HEK293T (cell line): Measurements from ENCODE around the gene AP5Z1.
A peak's percentile ranks its signal among the peaks of the same experiment; 100 is the strongest.

Experiments used
- CTCF ChIA-PET: fragments of 350-600 bp; formaldehyde crosslinking; extraction: SDS; loops from one replicate; lab custom pipeline; 2021; ENCODE audit warnings: antibody characterized with exemption, inconsistent platforms; lab: Yijun Ruan, JAX
- POLR2A ChIA-PET: fragments of 350-600 bp; formaldehyde crosslinking; extraction: SDS; loops from one replicate; lab custom pipeline; 2020; ENCODE audit warnings: antibody characterized with exemption, inconsistent platforms; lab: Yijun Ruan, JAX
- DNase-seq: peaks from one replicate; pipeline ENCODE4 v3.0.0; 2012; ENCODE audit warnings: mixed read lengths; ENCODE audit errors: extremely low spot score
- ARNT ChIP-seq: fragments of 450-650 bp; IDR thresholded peaks from 2 replicates; pipeline ENCODE4 v1.6.1; 2017; ENCODE audit warnings: mild to moderate bottlenecking
- BHLHE40 ChIP-seq: fragments of 450-650 bp; IDR thresholded peaks from 2 replicates; pipeline ENCODE4 v1.6.1; 2016; ENCODE audit warnings: mild to moderate bottlenecking, moderate library complexity, borderline replicate concordance
- CTBP1 ChIP-seq: fragments of 450-650 bp; IDR thresholded peaks from 2 replicates; pipeline ENCODE4 v1.6.1; 2016; ENCODE audit warnings: borderline replicate concordance
- ELF4 ChIP-seq: fragments of 450-650 bp; IDR thresholded peaks from 2 replicates; pipeline ENCODE4 v1.6.1; 2017; ENCODE audit warnings: antibody characterized with exemption
- FOXA1 ChIP-seq: fragments of 450-650 bp; IDR thresholded peaks from 2 replicates; pipeline ENCODE4 v1.6.1; 2016; ENCODE audit warnings: mild to moderate bottlenecking
- FOXK2 ChIP-seq: fragments of 450-650 bp; IDR thresholded peaks from 2 replicates; pipeline ENCODE4 v1.6.1; 2016; ENCODE audit warnings: mild to moderate bottlenecking
- FOXM1 ChIP-seq: fragments of 450-650 bp; IDR thresholded peaks from 2 replicates; pipeline ENCODE4 v1.6.1; 2017; ENCODE audit warnings: mild to moderate bottlenecking, borderline replicate concordance
- HDGF ChIP-seq: fragments of 450-650 bp; IDR thresholded peaks from 2 replicates; pipeline ENCODE4 v1.6.1; 2017; ENCODE audit warnings: antibody characterized with exemption, borderline replicate concordance
- L3MBTL2 ChIP-seq: fragments of 450-650 bp; conservative IDR thresholded peaks from 2 replicates; pipeline ENCODE4 v1.6.1; 2016; ENCODE audit warnings: mild to moderate bottlenecking
- LEF1 ChIP-seq: fragments of 450-650 bp; IDR thresholded peaks from 2 replicates; pipeline ENCODE4 v1.6.1; 2017; ENCODE audit warnings: mild to moderate bottlenecking, borderline replicate concordance
- NFRKB ChIP-seq: fragments of 450-650 bp; IDR thresholded peaks from 2 replicates; pipeline ENCODE4 v1.6.1; 2016; ENCODE audit warnings: mild to moderate bottlenecking, moderate library complexity
- PKNOX1 ChIP-seq: fragments of 450-650 bp; IDR thresholded peaks from 2 replicates; pipeline ENCODE4 v1.6.1; 2016
- SP1 ChIP-seq: fragments of 450-650 bp; IDR thresholded peaks from 2 replicates; pipeline ENCODE4 v1.6.1; 2017
- SUZ12 ChIP-seq: fragments of 450-650 bp; IDR thresholded peaks from 2 replicates; pipeline ENCODE4 v1.6.1; 2016; ENCODE audit warnings: mild to moderate bottlenecking
- TARDBP ChIP-seq: fragments of 450-650 bp; IDR thresholded peaks from 2 replicates; pipeline ENCODE4 v1.6.1; 2016
- ZNF384 ChIP-seq: fragments of 450-650 bp; IDR thresholded peaks from 2 replicates; pipeline ENCODE4 v1.6.1; 2016

The AP5Z1 gene

GRCh38 chr7:4835398-4836205, 60.2 kb downstream of the AP5Z1 start:
- POLR2A ChIA-PET: no interaction called here
- CTCF ChIA-PET: interaction anchor here (0.6 kb wide), 1 partner anchor 10 kb away, joined by 4 read pairs; no protein-coding TSS in a partner anchor
- TF ChIP-seq NFRKB (no peak), SUZ12 (no peak), FOXM1 (no peak), LEF1 (no peak), FOXK2 (no peak), HDGF (no peak), ZNF384 (no peak)
- no peak for DNase-seq

GRCh38 chr7:4836206-4836661, 60.8 kb downstream of the AP5Z1 start:
- no peak for TF ChIP-seq FOXM1
- TF ChIP-seq L3MBTL2: no peak
- no peak for TF ChIP-seq FOXK2
- no peak for TF ChIP-seq NFRKB
- TF ChIP-seq BHLHE40: no peak
- TF ChIP-seq TARDBP: no peak
- TF ChIP-seq PKNOX1: no peak
- no peak for TF ChIP-seq ZNF384
- TF ChIP-seq SUZ12: no peak
- no peak for TF ChIP-seq LEF1
- no peak for TF ChIP-seq CTBP1
- no peak for TF ChIP-seq HDGF
- TF ChIP-seq SP1: no peak
- no peak for TF ChIP-seq FOXA1
- TF ChIP-seq ELF4: no peak
- no peak for TF ChIP-seq ARNT
- no peak for DNase-seq
- ChIA-PET CTCF (interaction anchor here (0.6 kb wide), 1 partner anchor 11 kb away, joined by 4 read pairs; no protein-coding TSS in a partner anchor), POLR2A (no interaction called here)

GRCh38 chr7:4837041-4837802, 61.8 kb downstream of the AP5Z1 start:
- ChIA-PET CTCF (no interaction called here), POLR2A (no interaction called here)

GRCh38 chr7:4837803-4838625, 62.6 kb downstream of the AP5Z1 start:
- TF ChIP-seq ARNT: no peak
- no peak for TF ChIP-seq FOXK2
- TF ChIP-seq ELF4: no peak
- POLR2A ChIA-PET: no interaction called here
- CTCF ChIA-PET: no interaction called here
- peak; percentile 50 for DNase-seq

More at GRCh38 chr7:4837041-4837802, 61.8 kb downstream of the AP5Z1 start:
- no peak for TF ChIP-seq SUZ12
- TF ChIP-seq FOXM1: no peak
- no peak for TF ChIP-seq L3MBTL2
- TF ChIP-seq NFRKB: no peak
- no peak for TF ChIP-seq ARNT
- TF ChIP-seq FOXA1: no peak
- no peak for TF ChIP-seq FOXK2
- TF ChIP-seq ZNF384: no peak
- TF ChIP-seq BHLHE40: no peak
- no peak for TF ChIP-seq CTBP1
- no peak for TF ChIP-seq PKNOX1
- DNase-seq: no peak

GRCh38 chr7:4838626-4839334, 63.4 kb downstream of the AP5Z1 start:
- CTCF ChIA-PET: no interaction called here
- no peak for DNase-seq
- no peak for TF ChIP-seq L3MBTL2
- POLR2A ChIA-PET: no interaction called here

GRCh38 chr7:4840079-4840501, 64.7 kb downstream of the AP5Z1 start:
- no peak for DNase-seq
- CTCF ChIA-PET: no interaction called here
- POLR2A ChIA-PET: no interaction called here
- TF ChIP-seq FOXM1 (no peak), ELF4 (no peak), TARDBP (no peak), CTBP1 (no peak), LEF1 (no peak), SUZ12 (no peak)
